Measurements from ENCODE around the gene TNS1. TPM values are rescaled to one million over a fixed set of nuclear protein-coding genes. Genes with fewer than 3 reads are reported as not detected.

TNS1 gene
- total RNA-seq, 4 donors from 2014 or later: 461 to 648 (median 565) TPM

GRCh38 chr2:218013289-218013688 is 10.5 kb upstream of the TNS1 start:
- Histone ChIP-seq H3K27ac (no peak overlapping the region), H3K4me1 (peaks cover 0 to 60% (median 10%) of the 10 kb centered on the region in 4 donors), H3K27me3 (peaks cover 0 to 26% of the 10 kb centered on the region in 2 donors), H3K9me3 (no peaks in the 10 kb centered on the region), H3K4me3 (no peak overlapping the region), H3K36me3 (no peaks in the 10 kb centered on the region)
- no peak for TF ChIP-seq CTCF (IDR thresholded peaks at IDR 0.05)
- no peak for TF ChIP-seq POLR2A (IDR thresholded peaks at IDR 0.05)
- TF ChIP-seq EP300 (IDR thresholded peaks at IDR 0.05): no peak
- no peak for DNase-seq (ENCODE audit: low spot score in 2 of 2)
- 92 to 100% methylated on average over 2 of the region's 2 CpGs for WGBS, 2 donors

DNA sequence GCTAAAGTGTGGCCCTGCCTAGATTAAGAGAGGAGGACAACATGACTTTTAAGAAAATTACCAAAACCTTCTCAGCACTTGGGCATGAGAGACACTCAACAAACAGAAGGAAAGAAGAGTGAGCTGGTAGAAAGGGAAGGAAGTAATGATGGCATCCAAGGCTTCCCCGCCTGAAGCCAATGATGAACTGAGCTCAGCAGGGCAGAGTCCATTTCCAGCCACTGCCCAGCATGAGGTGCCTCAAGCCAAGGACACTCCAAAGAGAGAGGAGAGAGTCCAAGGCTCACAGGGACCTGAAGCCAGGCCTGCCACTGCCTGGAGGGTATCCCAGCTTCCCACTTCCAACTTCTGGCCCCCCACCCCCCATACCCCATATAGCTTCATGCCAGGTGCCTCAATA is 9.5 kb upstream of the TNS1 start:
- no peak for TF ChIP-seq POLR2A (IDR thresholded peaks at IDR 0.05)
- no peak for TF ChIP-seq EP300 (IDR thresholded peaks at IDR 0.05)
- TF ChIP-seq CTCF (IDR thresholded peaks at IDR 0.05): no peak
- no peaks in the 10 kb centered on the region for H3K9me3 ChIP-seq
- peaks cover 0 to 33% of the 10 kb centered on the region in 2 donors for H3K27me3 ChIP-seq
- H3K4me1 ChIP-seq: peaks cover 0 to 50% (median 10%) of the 10 kb centered on the region in 4 donors
- no peaks in the 10 kb centered on the region for H3K36me3 ChIP-seq
- no peak for DNase-seq (ENCODE audit: low spot score in 2 of 2)
- no peak overlapping the region for H3K27ac ChIP-seq
- no peak overlapping the region for H3K4me3 ChIP-seq
- WGBS, 2 donors: 75 to 93% methylated on average over 1 of the region's 1 CpG

DNA sequence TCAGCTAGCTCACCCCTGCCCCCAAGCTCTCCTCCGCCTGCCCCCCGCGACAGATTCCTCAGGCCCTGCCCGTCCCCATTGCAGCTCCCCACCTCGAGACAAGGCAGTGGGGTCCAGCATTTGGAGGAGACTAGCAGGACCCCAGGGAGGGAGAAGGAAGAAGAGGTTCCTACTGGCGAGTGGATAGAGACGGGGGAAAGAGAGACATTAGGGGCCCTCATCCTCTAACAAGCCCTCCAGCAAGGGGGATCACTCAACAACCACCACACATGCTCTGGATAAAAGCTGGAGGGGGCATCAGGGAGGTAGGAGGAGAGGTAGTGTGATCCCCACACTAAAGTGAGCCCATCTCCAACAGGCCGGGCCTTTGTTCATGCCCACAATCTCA is 8.9 kb upstream of the TNS1 start:
- WGBS, 2 donors: 61 to 74% methylated on average over 8 of the region's 8 CpGs

GRCh38 chr2:218010984-218011652 is 8.3 kb upstream of the TNS1 start:
- Histone ChIP-seq H3K27ac (no peak overlapping the region), H3K36me3 (no peaks in the 10 kb centered on the region), H3K4me3 (peak overlapping the region in 1 of 4 donors; percentile 51), H3K27me3 (peaks cover 0 to 33% of the 10 kb centered on the region in 2 donors), H3K9me3 (no peaks in the 10 kb centered on the region), H3K4me1 (peaks cover 0 to 39% (median 10%) of the 10 kb centered on the region in 4 donors)
- TF ChIP-seq CTCF (IDR thresholded peaks at IDR 0.05) (no peak), EP300 (IDR thresholded peaks at IDR 0.05) (no peak), POLR2A (IDR thresholded peaks at IDR 0.05) (no peak)
- no peak for DNase-seq (ENCODE audit: low spot score in 2 of 2)
- 54 to 59% methylated on average over 10 to 12 of the region's 12 CpGs for WGBS, 2 donors

More for the DNA sequence above, 8.9 kb upstream of the TNS1 start:
- Histone ChIP-seq H3K27ac (no peak overlapping the region), H3K4me1 (peaks cover 0 to 44% (median 10%) of the 10 kb centered on the region in 4 donors), H3K36me3 (no peaks in the 10 kb centered on the region), H3K27me3 (peaks cover 0 to 33% of the 10 kb centered on the region in 2 donors), H3K9me3 (no peaks in the 10 kb centered on the region), H3K4me3 (no peak overlapping the region)
- no peak for TF ChIP-seq EP300 (IDR thresholded peaks at IDR 0.05)
- no peak for TF ChIP-seq CTCF (IDR thresholded peaks at IDR 0.05)
- TF ChIP-seq POLR2A (IDR thresholded peaks at IDR 0.05): no peak
- no peak for DNase-seq (ENCODE audit: low spot score in 2 of 2)

GRCh38 chr2:218010140-218010983 is 7.6 kb upstream of the TNS1 start:
- no peak for DNase-seq (ENCODE audit: low spot score in 2 of 2)
- H3K27me3 ChIP-seq: peaks cover 0 to 33% of the 10 kb centered on the region in 2 donors
- no peaks in the 10 kb centered on the region for H3K36me3 ChIP-seq
- 2% methylated on average over 40 to 44 of the region's 72 CpGs for WGBS, 2 donors
- no peak for TF ChIP-seq POLR2A (IDR thresholded peaks at IDR 0.05)
- peak; percentile 35 to 81 (median 63) for TF ChIP-seq CTCF (IDR thresholded peaks at IDR 0.05)
- peak overlapping the region in 1 of 4 donors; percentile 4 for H3K27ac ChIP-seq
- peak overlapping the region; percentile 30 to 52 (median 46) for H3K4me3 ChIP-seq
- H3K4me1 ChIP-seq: peaks cover 0 to 33% (median 10%) of the 10 kb centered on the region in 4 donors
- no peaks in the 10 kb centered on the region for H3K9me3 ChIP-seq

All from tibial nerve (tissue), 4 donors.